Transverse colon (tissue), 3 donors: ENCODE measurements around the gene RELB.

ENCODE experiments used
- CTCF ChIP-seq, 5 experiments: fragments of 200-600 bp in 3 of 5; fragments of 450-650 bp in 2 of 5; sonication (generic) in 3 of 5; IDR thresholded peaks; 1 replicate in 2 of 5; 2 replicates in 3 of 5; pipeline ENCODE4 v1.5.1; 2016 to 2017; ENCODE audit warnings: antibody characterized with exemption in 5 of 5, inconsistent platforms in 3 of 5, mild to moderate bottlenecking in 2 of 5, moderate library complexity in 1 of 5
- POLR2A ChIP-seq: fragments of 450-650 bp; IDR thresholded peaks from one replicate; pipeline ENCODE4 v1.6.1; 2016; ENCODE audit warnings: antibody characterized with exemption, mild to moderate bottlenecking, moderate library complexity

- TF ChIP-seq CTCF (IDR thresholded peaks at IDR 0.05) (no peak), POLR2A (no peak)
Measured at GRCh38 chr19:45037393-45038169, 36.3 kb downstream of the RELB start.
